NCI-H82 treated with DMSO at 0.1 percent for 48 hours (cell line): ENCODE data around the gene PKP1.

ENCODE experiments used
- DNase-seq: peaks from one replicate; lab custom pipeline; 2025; ENCODE audit not compliant: unreplicated experiment; lab: John Stamatoyannopoulos, UW

Gene PKP1

DNA sequence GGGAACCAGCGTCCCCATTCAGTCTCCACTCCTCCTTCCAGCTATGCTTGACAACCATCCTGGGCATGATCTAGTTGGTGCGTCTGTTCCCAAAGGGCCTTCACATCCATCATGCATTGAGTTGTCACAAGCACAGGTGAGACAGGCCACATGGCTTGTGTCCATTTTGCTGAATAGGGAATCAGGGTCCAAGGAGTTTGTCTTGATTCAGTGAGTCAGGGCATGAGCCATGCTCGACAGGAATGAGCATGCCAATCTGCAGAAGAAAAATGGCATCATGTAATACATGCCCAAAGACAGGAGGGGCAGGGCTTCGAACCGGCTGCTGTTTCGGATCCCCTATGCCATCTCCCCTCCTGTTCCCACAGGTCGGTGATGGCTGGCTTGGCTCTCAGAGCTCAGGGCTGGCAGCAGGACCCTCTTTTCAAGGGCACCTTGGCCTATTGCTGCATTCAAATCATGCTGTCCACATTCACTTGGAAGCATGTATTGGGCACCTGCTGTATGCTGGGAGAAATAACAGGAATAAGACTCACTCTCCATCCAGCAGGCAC, 44.5 kb downstream of the PKP1 start:
- no peak for DNase-seq

DNA sequence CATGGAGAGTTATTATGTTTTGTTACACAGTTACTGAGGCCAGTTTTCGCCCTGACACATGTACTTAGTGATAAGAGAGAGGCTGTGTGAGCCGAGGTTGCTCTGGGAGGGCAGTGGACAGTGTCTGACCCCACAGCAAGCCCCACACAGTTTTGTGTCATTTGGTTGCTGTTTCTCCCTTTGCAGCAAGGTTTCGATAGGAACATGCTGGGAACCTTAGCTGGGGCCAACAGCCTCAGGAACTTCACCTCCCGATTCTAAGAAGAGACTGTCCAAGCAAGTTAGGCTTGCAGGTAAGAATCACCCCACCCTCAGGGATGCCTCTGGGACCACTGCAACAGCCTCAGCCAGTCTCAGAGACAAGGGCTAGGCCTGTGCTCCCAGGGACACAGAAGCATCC, 45.3 kb downstream of the PKP1 start:
- no peak for DNase-seq

DNA sequence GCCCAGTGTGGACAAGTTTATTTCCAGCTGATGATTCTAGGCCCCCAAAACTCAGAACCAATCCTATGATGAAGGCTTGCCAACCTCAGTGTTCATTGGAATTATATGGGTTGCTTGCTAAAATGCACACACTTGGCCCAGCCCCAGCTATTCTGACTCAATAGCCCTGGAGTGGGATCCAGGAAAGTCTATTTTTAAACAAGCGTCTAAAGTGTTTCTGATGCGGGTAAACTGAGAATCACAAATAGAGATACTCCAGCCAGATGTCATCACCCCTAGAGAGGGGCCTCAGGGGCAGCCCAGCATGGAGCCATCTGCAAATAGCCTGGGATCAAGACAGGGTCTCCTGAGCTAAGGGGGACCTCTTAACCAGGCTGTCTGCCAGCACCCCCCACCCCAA, 46.0 kb downstream of the PKP1 start:
- DNase-seq, result no peak

DNA sequence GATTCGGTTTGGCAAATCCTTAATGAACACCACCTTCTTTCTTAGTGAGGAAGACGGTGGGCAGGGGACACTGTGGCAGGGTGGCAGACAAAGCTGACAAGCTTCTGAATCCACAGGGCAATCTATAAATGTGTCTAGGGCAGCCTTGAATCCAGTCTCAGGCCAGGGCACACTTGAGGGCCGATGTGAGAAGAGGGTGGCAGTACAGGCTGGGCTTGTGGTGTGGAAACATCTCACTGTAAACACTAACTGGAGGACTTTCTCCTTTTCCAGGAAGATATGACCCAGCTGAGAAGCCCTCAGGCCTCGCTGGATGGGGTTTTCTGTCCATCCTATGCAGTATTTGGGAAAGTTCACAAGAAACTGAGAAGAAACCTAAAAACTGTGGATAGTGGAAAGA, 46.5 kb downstream of the PKP1 start:
- DNase-seq, result no peak

DNA sequence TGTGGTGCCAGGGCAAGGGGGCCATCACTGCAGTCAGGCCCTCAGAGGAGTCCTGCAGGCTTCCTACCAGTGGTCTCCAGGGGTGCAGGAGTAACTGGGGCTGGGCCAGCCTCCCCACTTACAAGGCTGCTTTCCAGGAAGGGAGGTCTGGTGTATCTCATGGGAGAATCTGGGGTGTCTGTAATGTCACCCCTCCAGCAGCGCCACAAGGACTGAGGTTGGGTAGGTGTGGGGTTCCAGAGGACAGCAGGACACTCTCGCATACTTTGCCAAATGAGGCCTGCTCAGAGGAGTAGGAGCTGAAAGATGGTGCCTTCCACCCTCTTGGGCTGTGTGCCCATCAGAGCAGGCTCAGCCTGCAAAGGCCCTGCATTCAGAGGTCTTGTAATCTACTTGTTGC, 47.2 kb downstream of the PKP1 start:
- no peak for DNase-seq

DNA sequence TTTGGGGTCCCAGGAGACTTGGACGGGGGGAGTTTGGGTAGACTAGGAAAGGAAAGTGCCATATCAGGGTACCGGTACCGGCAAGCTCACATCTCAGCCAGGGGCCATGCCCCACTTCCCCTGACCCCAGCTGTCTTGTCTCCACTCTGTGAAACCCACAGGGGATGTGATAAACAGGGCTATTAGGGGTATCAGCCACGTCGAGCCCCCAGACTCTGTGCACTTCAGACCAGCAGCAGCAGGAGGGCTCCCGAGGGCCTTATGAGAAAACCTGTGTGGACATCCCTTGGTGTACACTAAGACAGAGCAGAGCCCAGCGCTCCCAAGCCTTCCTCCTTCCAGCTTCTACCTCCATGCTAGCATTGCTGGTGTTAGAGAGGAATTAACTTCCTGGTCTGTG, 47.9 kb downstream of the PKP1 start:
- DNase-seq, result no peak

DNA sequence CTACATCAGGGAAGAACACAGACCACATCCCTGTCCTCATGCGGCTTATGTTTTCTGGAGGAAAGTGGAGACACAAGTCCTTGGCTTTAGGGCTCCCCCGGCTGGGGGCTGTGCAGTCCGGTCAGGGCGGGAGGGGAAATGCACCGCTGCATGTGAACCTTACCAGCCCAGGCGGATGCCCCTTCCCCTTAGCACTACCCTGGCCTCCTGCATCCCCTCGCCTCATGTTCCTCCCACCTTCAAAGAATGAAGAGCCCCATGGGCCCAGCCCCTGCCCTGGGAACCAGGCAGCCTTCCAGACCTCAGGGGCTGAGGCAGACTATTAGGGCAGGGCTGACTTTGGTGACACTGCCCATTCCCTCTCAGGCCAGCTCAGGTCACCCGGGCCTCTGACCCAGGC, 48.7 kb downstream of the PKP1 start:
- no peak for DNase-seq

DNA sequence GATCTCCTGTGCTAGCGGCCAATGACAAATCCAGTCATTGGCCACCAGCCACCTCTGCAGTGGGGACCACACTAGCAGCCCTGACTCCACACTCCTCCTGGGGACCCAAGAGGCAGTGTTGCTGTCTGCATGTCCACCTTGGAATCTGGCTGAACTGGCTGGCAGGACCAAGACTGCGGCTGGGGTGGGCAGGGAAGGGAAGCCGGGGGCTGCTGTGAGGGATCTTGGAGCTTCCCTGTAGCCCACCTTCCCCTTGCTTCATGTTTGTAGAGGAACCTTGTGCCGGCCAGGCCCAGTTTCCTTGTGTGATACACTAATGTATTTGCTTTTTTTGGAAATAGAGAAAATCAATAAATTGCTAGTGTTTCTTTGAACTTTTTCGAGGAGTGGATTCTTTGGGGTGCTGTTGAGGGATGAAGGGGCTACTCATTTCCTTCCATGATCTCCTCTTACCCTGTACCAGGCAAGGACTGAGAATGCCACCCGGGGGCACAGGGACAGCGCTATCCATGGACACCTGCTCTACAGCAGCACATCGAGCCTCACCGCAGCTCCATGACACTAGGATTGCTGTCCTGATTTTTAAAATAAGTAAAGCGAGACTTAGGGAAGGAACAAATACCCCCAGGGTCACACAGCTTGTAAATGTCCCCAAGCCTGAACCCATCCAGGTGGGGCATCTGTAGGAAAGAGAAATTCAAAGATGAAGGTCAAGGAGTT, 49.5 kb downstream of the PKP1 start:
- DNase-seq, result no peak

DNA sequence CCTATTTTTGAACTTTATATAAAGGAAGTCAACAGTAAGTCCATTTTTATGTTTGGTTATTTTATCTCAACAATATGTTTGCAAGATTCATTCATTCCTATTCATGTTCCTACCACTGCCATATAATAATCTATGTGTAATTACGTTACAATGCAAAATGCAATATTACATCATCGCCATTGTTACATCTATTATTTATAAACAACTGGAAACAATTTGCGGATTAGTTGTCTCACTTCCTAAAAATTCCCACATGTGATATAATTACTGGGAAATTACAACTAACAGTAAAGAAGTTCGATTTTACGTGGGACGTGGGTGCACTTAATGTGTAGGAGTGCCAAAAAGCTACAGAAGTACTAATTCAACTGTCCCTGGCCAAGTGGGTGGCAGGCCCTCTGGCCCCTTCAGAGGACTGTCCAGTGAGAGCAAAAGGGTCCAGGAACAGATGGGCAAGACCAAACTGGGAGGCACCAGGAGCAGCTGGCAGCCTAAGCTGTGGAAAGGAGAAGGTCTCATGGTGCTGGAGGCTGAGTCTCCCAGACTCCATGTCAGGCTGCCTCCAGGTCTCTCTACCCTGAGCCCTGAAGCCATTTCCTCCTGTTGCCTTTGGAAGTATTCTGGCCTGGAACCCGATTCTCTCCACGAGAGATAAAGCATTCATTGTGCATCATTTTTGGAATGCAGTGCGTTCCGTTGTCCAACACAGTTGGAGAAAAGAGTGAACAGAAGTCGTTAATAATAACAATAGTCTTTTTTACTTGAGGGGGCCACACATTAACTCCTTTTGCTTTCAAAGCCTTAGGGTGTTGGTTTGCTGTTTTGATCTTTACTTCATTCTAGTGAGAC, 51.2 kb downstream of the PKP1 start:
- no peak for DNase-seq

DNA sequence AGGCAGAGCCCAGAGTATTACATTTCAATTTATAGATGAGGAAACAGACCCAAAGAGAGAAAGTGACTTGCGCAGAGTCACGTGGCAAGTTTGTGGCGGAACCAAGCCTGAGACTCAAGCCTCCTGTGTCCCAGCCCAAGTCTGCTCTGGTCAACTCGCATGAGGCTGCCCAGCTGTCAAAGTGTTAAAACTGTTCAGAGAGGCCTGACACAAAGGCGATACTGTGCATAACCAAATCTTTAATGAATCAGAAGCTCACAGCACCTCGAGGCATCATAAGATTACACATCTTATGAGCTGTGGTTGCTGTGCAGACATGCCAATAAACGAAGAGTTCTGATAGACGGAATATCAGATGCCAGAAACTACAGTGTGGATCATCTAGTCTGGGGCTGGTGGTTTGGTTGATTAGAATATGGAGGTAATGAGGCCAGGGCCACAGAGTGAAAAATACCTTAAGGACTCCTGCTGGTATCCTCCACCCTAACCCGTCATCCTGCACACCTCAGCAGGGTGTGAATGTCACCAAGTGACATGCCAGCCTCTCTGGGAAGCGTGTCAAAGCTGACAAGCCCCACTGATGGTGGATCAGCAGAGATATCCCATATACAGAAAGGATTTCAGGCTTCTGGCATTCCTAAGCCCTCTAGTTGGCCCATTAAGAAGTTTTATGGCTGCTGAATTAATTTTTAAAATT, 52.0 kb downstream of the PKP1 start:
- DNase-seq, result no peak

DNA sequence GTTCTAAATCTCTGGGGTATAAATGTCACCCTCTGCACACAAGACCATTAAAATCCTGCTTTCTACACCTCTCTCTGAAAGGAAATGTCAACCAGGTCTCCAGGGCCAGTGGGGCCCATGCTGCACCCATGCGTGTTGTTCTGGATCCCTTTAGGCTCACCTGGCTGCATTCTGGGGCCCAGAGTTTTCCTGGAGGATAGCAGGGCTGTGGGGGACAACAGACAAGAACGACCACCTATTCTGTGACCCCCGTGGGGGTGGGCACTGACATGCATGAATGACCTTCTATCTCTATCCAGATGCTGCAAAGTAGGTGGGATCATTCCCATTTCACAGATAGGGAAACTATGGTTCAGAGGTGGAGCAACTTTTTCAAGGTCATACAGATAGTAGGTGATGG, 52.6 kb downstream of the PKP1 start:
- no peak for DNase-seq

DNA sequence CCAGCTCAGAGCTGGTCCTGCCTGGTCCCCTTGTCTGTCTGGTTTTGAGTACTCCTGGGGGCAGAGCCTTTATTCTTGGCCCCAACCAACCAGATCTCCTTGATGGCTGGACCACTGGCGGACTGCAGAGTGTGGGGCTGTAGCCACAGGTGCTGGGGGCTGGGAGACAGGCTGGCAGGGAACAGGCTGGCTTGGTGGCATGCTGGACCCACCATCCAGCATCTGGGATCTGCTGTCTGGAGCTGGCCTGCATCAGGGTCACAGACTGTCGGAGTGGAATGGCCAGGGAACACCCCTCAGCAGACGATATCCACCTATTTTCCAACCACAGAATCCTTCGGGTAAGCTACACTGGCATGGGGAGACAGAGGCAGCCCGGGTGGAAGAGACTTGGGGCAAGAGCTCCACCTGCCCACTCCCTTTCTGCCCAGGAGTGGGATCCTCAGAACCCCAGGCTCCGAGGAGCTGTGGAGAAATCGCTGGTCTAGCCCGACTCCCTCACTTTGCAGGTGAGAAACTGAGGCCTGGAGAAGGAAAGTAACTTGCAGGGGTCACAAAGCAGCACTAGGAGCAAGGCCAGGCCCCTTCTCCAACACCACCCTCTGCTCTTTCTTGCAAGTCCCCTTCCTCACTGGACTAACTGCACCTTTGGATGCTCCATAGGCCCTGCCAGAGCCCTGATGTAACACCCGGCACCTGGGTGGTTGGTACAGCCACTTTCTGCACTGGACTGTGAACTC, 53.6 kb downstream of the PKP1 start:
- no peak for DNase-seq

DNA sequence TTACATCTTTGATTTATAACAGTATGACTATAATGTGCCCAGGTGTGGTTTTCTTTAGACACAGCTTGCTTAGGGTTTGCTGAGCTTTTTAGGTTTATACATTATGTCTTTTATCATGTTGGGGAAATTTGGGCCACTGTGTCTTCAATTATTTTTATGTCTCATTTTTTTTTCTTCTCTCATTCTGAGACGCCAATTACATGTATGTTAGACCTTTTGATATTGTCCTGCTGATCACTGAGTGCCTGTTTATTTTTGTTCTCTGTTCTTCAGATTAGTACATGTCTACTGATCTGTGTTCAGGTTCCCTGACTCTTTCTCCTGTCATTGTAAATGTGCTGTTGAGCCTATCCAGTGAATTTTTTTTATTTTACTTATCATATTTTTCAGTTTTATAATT, 58.1 kb downstream of the PKP1 start:
- DNase-seq, result no peak

DNA sequence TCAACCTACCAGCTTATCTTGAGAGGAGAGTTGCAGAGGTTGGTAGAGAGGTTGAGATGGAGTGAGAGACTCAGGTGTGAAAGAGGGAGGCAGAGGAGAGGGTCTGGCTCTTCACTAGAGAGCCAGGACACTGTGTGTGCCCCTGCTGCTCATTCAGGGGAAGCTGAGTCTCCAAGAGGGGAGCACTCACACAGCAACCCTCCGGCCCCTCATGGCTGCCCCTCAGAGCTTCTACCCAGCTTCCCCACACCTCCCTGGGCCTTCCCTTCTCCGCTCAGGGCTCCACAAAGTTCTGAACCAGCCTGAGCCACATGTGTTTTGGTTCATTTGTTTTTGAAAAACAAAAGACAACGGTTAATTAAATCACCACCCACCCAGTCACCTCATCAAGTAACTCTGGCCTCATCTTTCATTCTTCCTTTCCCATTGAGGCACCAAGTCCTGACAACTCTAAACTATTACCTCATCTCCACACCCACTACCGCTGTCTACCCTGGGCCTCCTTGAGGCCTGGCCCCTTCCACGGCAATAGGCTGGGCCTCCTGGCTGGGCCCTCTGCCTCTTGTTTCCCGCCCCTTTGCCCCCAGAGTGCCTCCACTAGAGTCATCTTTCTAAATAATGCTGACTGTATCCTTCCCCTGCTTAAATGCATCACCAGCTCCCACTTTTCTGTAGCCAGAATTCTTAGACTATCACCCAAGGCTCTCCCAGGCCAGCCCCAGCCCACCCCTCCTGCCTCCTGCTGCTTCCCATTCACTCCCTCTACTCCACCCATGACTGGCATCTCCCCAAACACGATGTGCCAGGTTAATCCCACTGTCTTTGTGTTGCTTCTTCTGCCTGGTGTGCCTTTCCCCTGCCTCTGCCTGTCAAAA, 61.1 kb downstream of the PKP1 start:
- no peak for DNase-seq

DNA sequence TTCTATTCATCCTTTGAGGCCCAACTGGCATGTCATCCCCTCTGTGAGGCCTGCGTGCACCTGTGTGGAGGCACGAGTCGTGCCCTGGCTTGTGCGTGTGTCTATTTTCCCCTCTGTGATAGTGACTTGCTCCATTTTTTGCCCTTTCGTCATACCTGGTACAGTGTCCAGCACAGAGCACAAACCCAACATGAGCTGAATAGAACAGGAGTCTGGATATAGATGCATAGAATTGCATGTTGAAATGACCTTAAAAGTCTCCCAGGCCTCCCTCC, 61.7 kb downstream of the PKP1 start:
- no peak for DNase-seq

DNA sequence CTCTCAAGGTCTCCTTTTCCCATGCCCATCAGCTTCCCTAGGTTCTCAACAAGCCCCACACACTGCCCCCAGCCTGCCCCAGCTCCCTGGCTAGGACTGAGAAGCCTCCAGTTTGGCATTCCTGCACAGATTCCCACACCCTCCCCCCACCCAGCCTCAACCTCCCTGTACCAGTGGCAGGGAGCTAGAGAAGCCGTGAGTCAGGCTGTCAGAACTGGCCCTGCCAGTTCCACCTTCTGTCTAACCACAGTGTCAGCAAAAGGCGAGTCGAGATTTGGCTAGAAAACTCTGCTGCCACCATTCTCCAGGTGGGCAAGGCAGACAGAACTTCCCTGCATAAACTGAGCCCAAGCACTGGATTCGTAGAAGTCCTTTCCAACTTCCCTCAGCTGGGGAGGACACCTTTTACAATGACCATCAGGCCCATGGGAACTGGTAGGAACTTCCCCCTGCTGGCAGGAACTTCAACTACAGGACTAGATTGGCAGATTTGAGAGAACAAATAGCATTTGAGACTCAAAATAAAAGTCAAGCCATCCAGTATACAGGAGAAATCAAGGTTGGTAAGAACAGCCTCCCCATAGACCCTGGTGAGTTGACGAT, 63.1 kb downstream of the PKP1 start:
- peak; percentile 20 for DNase-seq

DNA sequence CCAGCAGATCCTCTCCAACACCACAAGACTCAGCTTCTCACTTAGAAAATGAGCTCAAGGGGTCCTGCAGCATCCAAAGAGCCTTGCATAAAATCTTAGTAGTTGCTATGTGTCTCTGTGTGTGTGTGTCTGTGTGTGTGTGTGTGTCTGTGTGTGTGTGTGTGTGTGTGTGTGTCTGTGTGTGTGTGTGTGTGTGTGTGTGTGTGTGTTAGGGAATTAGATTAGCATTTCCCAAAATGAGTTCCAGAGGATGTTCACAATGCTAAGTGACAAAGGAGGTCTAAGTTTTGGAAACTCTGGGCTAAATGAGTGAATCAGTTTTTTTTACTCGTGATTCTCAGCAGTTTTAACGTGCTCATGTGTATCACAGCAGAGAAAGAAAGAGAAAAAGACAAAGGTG, 63.7 kb downstream of the PKP1 start:
- no peak for DNase-seq

DNA sequence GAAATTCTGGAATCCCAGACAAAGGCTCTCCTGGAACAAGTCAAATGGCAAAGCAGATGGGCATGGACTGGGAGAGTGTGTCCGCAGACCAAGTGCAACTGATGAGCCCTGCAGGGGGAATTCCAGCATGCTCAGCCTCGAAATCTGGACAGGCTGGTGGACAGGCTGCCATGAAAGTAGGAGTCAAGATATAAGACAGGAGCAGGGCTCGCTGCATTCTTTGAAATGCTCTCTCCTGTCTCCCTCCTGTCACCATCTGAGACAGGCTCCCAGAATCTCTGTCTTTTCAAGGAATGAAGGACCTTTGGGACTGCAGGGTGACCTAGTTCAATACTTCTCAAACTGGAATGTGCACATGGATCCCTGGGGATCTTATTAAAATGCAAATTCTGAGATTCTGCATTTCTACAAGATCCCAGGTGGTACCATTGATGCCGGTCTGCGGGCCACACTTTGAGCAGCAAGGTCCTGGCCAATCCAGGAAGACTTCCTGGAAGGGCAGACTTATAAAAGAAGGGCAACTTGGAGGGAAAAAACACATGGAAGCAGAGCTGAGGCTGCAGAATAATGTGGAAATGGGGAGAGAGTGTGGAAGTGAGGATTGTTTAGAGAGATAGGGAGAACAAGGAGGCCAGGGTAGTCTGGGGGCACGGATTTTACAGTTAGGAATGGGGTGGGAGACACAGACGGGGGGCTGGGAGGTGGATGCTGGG, 64.3 kb downstream of the PKP1 start:
- DNase-seq, result no peak

DNA sequence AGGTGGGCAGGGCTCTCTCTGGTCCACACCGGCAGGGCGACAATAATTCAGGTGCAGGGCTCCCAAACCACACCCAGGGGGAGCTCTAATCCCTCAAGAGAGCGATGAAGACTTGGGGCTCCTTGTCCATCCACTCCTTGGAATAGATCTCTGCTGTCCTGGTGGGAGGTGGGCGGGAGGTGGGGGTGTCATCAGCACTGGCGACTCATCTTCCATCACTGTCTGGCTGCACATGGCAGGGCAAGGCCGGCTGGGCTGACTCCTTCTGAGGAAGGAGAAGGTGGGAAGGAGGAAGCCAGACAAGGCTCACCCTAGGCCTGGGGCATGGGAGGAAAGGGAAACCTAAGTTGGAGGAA, 64.9 kb downstream of the PKP1 start:
- peak; percentile 41 for DNase-seq
